ENCODE results near the gene GTF2F2.
"Not testable (repeated sequence)": the region's sequence is repeated elsewhere in the genome, so short reads cannot be mapped to it uniquely, and the experiment has no call there.

GTF2F2 gene

GRCh38 chr13:45178349-45179162 is 58.2 kb downstream of the GTF2F2 start:
- peak; percentile 10 for DNase-seq (ENCODE audit: low spot score)

GRCh38 chr13:45179428-45179827 is 59.1 kb downstream of the GTF2F2 start:
- DNase-seq (ENCODE audit: low spot score): no peak

DNA sequence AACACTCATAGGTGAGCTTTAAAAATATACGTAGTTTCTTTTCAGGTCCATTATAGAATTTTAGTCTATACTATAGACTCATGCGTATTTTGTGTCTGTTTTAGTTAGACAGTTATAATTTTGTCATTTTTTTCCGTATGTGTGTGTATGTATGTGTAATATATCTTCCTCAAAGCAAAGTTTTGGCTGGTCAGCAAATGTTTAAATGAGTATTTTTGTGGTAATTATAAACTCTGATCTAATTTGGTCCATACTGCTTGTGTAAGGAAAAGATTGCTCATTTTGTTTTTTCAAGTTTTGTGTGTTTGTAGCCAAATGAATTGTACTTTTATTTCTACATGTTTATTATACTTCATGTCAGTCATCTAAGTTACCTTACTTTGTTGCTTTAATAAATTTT is 60.0 kb downstream of the GTF2F2 start:
- no peak for DNase-seq (ENCODE audit: low spot score)

- no peak for DNase-seq (ENCODE audit: low spot score)
Measured at GRCh38 chr13:45180713-45181601, 60.6 kb downstream of the GTF2F2 start.

DNA sequence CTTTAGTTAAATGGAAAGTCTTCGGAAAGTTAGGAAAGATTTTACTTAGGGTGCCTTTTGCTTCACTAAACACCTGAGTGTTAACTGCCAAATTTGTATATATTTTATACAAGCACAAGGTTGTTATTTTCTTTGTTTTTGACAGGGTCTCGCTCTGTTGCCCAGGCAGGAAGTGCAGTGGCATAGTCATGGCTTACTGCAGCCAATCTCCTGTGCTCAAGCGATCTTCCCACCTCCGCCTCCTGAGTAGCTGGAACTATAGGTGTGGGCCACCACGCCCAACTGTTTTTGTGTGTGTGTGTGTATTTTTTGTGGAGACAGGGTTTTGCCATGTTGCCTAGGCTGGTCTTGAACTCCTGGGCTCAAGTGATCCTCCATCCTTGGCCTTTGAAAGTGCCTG is 64.4 kb downstream of the GTF2F2 start:
- no peak for DNase-seq (ENCODE audit: low spot score)

DNA sequence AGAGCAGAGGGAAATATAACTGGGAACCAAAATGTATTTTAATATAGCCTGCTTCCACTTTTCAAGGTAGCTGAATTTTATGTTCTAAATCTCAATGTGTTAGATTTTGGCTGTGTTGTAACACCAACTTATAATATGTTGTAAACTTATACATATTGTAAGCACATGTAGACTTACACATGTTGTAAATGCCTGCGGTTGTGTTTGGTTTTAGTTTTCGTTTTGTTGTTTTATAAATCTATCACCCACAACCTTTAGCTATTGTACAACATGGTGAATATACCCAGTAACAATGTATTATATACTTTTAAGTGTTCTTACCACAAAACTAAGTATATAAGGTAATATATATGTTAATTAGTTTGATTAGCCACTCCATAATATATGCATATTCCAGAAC is 65.0 kb downstream of the GTF2F2 start:
- DNase-seq (ENCODE audit: low spot score): no peak

- DNase-seq (ENCODE audit: low spot score): not testable (repeated sequence)
Measured at GRCh38 chr13:45189077-45189476, 68.8 kb downstream of the GTF2F2 start.

DNA sequence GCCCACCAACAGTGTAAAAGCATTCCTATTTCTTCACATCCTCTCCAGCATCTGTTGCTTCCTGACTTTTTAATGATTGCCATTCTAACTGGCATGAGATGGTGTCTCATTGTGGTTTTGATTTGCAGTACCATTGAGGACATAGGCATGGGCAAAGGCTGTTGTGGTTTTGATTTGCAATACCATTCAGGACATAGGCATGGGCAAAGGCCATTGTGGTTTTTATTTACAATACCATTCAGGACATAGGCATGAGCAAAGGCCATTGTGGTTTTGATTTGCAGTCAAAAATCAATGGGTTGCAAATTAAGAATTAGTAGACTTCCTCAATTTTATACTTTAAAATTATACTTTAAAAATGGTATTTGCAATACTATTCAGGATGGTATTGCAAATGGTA is 69.2 kb downstream of the GTF2F2 start:
- DNase-seq (ENCODE audit: low spot score): peak; percentile 26

- no peak for DNase-seq (ENCODE audit: low spot score)
Measured at GRCh38 chr13:45191874-45192273, 71.6 kb downstream of the GTF2F2 start.

DNA sequence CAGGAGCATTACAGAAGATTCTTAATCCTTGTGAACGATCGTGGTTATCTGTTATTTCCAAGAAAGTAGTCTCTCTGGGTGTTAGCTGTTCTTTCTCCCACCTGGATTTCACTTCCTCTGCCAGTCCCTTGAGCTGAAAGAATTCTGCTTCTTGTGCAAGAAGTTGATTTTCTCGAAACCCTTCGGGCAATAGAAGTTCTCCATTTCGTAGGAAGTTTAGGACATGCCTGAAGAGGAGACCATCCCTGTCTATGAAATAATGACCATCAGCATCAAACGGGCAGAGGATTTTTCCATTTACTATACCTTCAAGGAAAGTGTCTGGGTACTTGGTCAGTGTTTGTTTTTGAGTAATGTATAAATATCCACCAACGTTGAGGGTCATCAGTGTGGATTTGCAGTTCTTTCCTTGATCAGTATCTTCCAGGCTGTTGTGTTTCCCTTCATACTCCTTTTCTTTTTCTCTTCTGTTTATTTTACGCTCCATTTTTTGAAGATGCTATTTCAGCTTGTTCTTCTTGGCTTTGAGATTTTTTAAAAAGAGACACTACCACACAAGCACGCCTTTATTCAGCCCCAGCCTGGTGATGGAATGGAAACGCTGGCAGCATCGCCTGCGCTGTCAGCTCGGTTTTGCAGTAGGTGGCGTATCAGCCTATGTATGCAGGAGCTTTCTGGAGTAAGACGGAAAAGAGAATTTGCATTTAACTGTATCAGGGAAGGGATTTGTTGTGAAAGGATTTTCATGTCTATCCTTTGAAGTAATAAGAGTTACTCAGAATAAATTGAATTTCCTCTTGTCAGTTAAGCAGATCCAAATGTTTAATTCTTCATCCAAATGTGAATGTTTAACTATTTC is 74.0 kb downstream of the GTF2F2 start:
- DNase-seq (ENCODE audit: low spot score): no peak

- DNase-seq (ENCODE audit: low spot score): no peak
Measured at GRCh38 chr13:45195421-45195820, 75.1 kb downstream of the GTF2F2 start.

- no peak for DNase-seq (ENCODE audit: low spot score)
Measured at GRCh38 chr13:45196096-45196495, 75.8 kb downstream of the GTF2F2 start.

- peak; percentile 15 for DNase-seq (ENCODE audit: low spot score)
Measured at GRCh38 chr13:45196622-45197021, 76.3 kb downstream of the GTF2F2 start.

DNA sequence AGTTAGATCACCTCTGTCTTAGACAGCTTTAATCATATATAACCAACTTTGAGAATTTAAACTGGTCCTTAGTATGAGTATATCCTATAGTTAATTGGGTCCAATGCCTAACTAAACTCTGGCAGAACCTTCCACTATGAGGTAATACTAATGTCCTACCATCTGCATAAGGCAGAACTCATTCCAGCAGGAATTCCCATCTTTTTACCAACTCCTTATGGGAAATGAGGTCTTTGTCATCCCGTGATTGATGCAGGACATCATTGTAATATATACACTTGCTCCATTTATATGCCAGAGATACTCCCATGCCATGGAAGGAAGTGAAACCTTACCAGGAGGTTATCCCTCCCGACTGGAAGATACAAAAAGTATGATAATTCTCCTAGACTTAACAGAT is 77.7 kb downstream of the GTF2F2 start:
- DNase-seq (ENCODE audit: low spot score): no peak

- DNase-seq (ENCODE audit: low spot score): no peak
Measured at GRCh38 chr13:45198924-45199323, 78.6 kb downstream of the GTF2F2 start.

DNA sequence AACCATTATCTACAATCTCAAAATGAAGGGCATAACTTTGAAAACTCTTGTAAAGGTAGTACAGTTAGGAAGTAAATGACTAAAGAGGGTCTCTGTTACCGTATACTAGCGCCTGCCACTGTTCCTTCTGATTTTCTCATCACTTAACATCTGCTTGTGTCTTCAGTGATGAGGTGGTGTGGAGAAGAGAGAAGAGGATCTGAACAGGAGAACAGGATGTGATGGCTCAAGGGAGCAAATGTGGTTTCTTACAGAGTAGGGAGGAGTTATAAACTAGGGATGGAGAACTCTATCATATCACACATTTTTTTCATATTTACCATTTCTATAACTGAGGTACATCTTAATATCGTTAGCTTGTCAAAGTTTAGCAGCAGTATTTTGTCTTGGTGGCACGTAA is 79.4 kb downstream of the GTF2F2 start:
- DNase-seq (ENCODE audit: low spot score): no peak

- DNase-seq (ENCODE audit: low spot score): no peak
Measured at GRCh38 chr13:45200701-45201232, 80.5 kb downstream of the GTF2F2 start, which contains the start of gene KCTD4. KCTD4 (minus strand) TSS chr13:45201045; CDS start chr13:45194567, 6,478 bp downstream.

DNA sequence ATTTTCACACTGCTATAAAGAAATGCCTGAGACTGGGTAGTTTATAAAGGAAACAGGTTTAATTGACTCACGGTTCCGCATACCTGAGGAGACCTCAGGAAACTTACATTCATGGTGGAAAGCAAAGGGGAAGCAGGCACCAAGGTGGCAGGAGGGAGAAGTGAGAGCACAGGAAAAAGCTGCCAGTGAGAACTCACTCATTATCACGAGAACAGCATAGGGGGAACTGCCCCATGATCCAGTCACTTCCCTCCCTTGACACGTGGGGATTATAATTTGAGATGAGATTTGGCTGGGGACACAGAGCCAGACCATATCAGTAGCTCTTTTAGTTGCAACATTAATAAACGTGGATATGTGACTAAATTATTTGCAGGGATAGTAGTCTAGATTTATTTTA is 84.8 kb downstream of the GTF2F2 start:
- no peak for DNase-seq (ENCODE audit: low spot score)

DNA sequence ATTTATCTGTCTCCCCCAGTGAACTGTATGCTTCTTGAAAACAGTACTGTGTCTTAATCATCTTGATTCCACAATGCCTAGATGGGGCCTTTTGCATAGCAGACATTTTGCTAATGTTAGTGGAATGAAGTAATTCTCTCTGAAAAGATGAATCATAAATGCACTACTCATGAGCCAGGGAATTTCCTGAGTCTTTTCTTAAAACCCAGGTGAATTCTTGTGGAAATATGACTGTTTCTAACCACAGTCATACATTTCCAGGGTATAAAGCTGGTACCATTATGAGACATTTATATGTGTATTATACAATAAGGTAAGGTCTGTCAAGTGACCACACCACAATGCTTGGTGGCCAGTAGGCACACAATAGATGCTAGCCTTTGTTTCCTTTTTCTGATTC is 86.0 kb downstream of the GTF2F2 start:
- DNase-seq (ENCODE audit: low spot score): peak; percentile 77

DNA sequence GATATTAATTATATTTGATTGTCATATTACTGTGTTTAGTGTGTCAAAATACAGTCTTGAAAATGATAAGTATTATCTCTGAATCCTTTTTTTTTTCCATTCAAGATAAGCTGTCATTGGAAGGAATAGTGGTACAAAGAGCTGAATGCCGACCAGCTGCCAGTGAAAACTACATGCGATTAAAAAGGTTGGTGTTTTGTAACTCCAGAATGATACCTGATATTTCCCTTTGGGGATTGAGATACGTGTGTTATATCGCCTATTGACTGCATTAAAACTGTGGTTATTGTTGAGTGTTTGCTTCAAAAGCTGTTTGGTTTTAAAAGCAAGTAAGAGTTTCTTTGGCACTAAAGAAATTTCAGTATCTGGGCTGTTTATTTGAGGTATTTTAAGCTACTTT is 87.0 kb downstream of the GTF2F2 start:
- no peak for DNase-seq (ENCODE audit: low spot score)

GRCh38 chr13:45208132-45208531 is 87.8 kb downstream of the GTF2F2 start:
- no peak for DNase-seq (ENCODE audit: low spot score)

DNA sequence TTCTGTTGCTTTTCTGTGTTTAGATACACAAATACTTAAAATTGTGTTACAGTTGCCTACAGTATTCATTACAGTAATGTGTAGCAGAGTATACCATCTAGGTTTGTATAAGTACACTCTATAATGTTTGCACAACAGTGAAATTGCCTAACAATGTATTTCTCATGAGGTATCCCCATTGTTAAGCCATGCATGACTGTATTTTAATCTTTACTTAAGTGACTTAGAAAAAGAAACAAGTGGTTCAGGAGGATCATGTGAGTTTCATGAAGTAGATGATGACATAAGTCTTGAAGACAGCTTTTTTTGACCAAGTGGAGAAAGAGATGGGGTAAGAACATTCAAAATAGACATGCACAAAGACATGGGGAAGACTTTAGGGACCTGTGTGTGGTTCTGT is 88.9 kb downstream of the GTF2F2 start:
- no peak for DNase-seq (ENCODE audit: low spot score)

Data from AG08395 (cell line).